ENCODE data around the gene KCNAB3.

Gene KCNAB3

DNA sequence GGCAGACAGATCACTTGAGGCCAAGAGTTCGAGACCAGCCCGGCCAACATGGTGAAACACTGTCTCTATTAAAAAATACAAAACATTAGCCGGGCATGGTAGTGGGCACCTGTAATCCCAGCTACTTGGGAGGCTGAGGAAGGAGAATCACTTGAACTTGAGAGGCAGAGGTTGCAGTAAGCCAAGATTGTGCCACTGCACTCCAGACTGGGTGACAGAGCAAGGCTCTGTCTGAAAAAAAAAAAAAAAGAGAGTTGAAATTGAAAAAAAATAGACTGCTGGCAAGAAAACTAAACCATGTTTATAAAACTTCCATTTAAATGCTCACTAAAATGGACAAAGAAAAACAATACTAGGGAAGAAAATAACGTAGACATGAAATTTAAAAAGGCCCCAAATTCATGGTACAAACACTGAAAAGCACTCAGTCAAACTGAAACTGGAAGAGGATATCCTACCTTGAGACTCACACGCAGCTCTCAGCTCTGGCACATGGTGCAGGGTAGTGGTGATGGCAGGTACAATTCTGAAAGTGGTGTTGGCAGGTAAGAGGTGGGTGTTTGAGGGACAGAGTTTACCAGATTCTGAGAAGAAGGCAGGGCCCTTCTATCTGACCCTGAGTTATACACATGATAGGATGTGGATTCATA lies 21.6 kb upstream of the KCNAB3 start:
- Mint-ChIP-seq H3K27ac (no peak overlapping the region), H3K4me1 (ENCODE audit: low read depth) (peaks cover 15% of the 10 kb centered on the region), H3K27me3 (no peaks in the 10 kb centered on the region), H3K36me3 (ENCODE audit: low read depth) (peaks cover 42% of the 10 kb centered on the region), H3K9me3 (no peaks in the 10 kb centered on the region), H3K4me3 (no peak overlapping the region)
- intact Hi-C loops (cut with micrococcal nuclease) = no loop called here

DNA sequence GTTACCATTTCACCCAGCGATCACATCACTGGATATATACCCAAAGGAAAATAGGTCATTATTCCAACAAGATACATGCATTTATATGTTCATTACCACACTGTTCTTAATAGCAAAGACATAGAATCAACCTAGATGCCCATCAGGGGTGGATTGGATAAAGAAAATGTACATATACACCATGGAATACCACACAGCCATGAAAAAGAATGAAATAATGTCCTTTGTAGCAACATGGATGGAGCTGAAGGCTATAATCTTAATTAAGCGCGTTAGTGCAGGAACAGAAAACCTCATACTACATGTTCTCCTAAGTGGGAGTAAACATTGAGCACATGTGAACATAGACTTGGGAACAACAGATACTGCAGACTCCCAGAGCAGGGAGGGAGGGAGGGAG lies 20.9 kb upstream of the KCNAB3 start:
- Mint-ChIP-seq H3K9me3 (no peaks in the 10 kb centered on the region), H3K27ac (no peak overlapping the region), H3K4me3 (no peak overlapping the region), H3K4me1 (ENCODE audit: low read depth) (peaks cover 10% of the 10 kb centered on the region), H3K27me3 (no peaks in the 10 kb centered on the region), H3K36me3 (ENCODE audit: low read depth) (peaks cover 48% of the 10 kb centered on the region)
- intact Hi-C loops (cut with micrococcal nuclease) = no loop called here

DNA sequence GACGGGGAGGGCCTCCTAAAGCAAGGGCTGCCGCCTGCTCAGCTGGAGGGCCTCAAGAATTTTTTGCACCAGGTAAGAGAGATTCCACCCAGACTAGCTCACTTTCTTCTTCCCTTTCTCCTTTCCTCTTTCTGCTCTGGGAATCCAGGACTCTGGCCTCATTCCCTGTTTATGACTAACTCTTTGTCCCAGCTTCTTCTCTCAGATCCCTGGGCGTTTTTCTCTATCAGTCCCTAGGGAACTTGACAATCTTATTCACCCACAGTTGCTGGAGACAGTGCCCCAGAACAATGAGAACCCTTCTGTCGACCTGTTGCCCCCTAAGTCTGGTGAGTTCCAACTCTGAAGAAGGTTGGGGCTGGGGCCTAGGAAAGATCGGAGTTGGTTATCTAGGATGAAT lies 18.0 kb upstream of the KCNAB3 start:
- H3K9me3 Mint-ChIP-seq = no peaks in the 10 kb centered on the region
- no peaks in the 10 kb centered on the region for H3K27me3 Mint-ChIP-seq
- H3K4me1 Mint-ChIP-seq (ENCODE audit: low read depth) = peaks cover 13% of the 10 kb centered on the region
- intact Hi-C loops (cut with micrococcal nuclease) = no loop called here
- H3K4me3 Mint-ChIP-seq = no peak overlapping the region
- H3K27ac Mint-ChIP-seq = no peak overlapping the region
- peaks cover 76% of the 10 kb centered on the region for H3K36me3 Mint-ChIP-seq (ENCODE audit: low read depth)

DNA sequence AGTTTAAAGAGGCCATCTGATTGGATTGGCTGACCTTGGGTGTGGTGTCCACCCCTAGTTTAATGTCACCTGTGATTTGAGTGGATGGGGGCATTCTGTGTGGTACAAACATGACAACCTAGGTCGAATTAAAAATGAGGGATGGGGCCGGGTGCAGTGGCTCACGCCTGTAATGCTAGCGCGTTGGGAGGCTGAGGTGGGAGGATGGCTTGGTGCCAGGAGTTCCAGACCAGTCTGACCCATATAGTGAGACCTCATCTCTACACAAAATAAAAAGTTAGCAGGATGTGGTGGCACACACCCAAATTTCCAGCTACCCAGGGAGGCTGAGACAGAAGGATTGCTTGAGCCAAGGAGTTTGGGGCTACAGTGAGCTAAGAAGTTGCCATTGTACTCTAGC lies 16.8 kb upstream of the KCNAB3 start:
- Mint-ChIP-seq H3K4me1 (ENCODE audit: low read depth) (peaks cover 10% of the 10 kb centered on the region), H3K36me3 (ENCODE audit: low read depth) (peaks cover 85% of the 10 kb centered on the region), H3K27ac (no peak overlapping the region), H3K27me3 (no peaks in the 10 kb centered on the region), H3K4me3 (no peak overlapping the region), H3K9me3 (no peaks in the 10 kb centered on the region)
- intact Hi-C loops (cut with micrococcal nuclease) = no loop called here

DNA sequence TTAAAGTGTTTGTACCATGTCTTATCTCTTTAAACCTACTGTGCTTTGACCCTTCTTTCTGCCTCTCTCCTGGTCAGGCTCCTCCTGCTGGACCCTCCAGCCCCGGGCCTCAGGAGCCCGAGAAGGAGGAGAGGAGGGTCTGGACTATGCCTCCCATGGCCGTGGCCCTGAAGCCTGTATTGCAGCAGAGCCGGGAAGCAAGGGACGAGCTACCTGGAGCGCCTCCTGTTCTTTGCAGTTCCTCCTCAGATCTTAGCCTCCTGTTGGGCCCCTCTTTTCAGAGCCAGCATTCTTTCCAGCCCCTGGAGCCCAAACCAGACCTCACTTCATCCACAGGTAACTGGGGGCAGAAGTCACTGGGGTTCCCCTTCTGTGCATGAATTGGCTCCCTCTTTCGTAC lies 16.0 kb upstream of the KCNAB3 start:
- H3K4me3 Mint-ChIP-seq = no peak overlapping the region
- no peak overlapping the region for H3K27ac Mint-ChIP-seq
- H3K27me3 Mint-ChIP-seq = no peaks in the 10 kb centered on the region
- intact Hi-C loops (cut with micrococcal nuclease) = no loop called here
- H3K36me3 Mint-ChIP-seq (ENCODE audit: low read depth) = peaks cover 93% of the 10 kb centered on the region
- no peaks in the 10 kb centered on the region for H3K9me3 Mint-ChIP-seq
- peaks cover 7% of the 10 kb centered on the region for H3K4me1 Mint-ChIP-seq (ENCODE audit: low read depth)

DNA sequence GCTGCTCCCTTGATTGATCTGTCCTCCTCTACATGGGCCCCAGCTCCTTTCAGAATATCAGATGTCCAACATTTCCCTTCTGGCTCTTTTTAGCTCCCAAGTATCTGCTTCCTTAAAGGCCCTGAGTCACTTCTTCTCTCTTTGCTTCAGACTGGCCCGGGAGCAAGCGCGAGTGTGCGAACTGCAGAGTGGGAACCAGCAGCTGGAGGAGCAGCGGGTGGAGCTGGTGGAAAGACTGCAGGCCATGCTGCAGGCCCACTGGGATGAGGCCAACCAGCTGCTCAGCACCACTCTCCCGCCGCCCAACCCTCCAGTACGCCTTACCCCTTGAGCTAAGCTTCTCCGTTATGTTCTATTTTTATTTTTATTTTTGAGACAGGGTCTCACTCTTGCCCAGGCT lies 14.7 kb upstream of the KCNAB3 start:
- Mint-ChIP-seq H3K9me3 (no peaks in the 10 kb centered on the region), H3K27ac (no peak overlapping the region), H3K4me1 (ENCODE audit: low read depth) (peaks cover 7% of the 10 kb centered on the region), H3K36me3 (ENCODE audit: low read depth) (peaks cover 95% of the 10 kb centered on the region), H3K27me3 (no peaks in the 10 kb centered on the region), H3K4me3 (no peak overlapping the region)
- intact Hi-C loops (cut with micrococcal nuclease) = no loop called here

DNA sequence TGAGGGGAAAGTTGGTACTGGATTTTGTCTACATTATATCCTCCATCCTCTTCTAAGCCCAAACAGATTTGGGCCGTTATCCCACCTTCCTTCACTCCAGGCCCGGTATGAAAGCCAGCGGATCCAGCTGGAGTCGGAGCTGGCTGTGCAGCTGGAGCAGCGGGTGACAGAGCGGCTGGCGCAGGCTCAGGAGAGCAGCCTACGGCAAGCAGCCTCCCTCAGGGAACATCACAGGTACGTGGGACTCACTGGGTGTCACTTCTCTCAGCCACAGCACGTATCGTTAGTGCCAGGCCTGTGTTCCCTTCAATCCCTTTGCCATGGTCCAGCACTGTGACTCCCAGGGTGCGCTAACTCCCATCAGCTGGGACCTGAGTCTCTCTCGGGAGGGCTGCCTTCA lies 13.6 kb upstream of the KCNAB3 start:
- no peak overlapping the region for H3K4me3 Mint-ChIP-seq
- H3K27me3 Mint-ChIP-seq = no peaks in the 10 kb centered on the region
- no peaks in the 10 kb centered on the region for H3K9me3 Mint-ChIP-seq
- intact Hi-C loops (cut with micrococcal nuclease) = no loop called here
- H3K36me3 Mint-ChIP-seq (ENCODE audit: low read depth) = peaks cover 95% of the 10 kb centered on the region
- peaks cover 7% of the 10 kb centered on the region for H3K4me1 Mint-ChIP-seq (ENCODE audit: low read depth)
- no peak overlapping the region for H3K27ac Mint-ChIP-seq

DNA sequence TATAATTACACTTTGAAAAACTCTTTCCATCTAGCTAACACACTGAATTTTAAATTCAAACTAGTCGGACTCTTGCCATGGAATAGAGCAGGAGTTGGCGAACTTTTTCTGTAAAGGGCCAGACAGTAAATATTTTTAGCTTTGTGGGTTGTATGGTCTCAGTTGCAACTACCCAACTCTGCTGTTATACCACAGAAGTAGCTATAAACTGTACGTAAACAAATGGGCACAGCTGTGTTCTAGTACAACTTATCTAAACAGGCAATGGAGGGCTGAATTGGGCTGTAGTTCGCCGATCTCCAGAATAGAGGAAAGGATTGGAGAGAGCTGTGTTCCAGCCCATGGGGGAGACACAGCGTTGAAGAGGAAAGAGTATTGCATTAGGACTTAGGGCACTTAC lies 11.1 kb upstream of the KCNAB3 start:
- intact Hi-C loops (cut with micrococcal nuclease) = no loop called here

DNA sequence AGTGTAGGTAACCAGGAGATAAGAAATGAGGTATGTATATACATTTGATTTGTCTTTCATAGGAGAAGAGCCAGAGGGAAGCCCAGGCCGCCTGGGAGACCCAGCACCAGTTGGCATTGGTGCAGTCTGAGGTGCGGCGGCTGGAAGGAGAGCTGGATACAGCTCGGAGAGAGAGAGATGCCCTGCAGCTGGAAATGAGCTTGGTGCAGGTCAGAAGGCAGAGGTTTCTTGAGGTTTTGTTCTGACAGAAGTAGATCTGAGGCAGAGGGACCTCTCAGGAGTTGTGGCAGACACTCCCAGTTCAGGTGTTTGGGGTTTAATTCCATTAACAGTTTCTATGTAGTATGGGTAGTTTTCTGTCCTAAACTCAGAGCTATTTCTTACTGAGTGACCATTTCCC lies 10.4 kb upstream of the KCNAB3 start:
- Mint-ChIP-seq H3K36me3 (ENCODE audit: low read depth) (peaks cover 93% of the 10 kb centered on the region), H3K9me3 (no peaks in the 10 kb centered on the region), H3K27ac (no peak overlapping the region), H3K27me3 (no peaks in the 10 kb centered on the region), H3K4me1 (ENCODE audit: low read depth) (peaks cover 13% of the 10 kb centered on the region), H3K4me3 (no peak overlapping the region)
- intact Hi-C loops (cut with micrococcal nuclease) = no loop called here

More for the DNA sequence above, 11.1 kb upstream of the KCNAB3 start:
- no peaks in the 10 kb centered on the region for H3K27me3 Mint-ChIP-seq
- peaks cover 7% of the 10 kb centered on the region for H3K4me1 Mint-ChIP-seq (ENCODE audit: low read depth)
- H3K9me3 Mint-ChIP-seq = no peaks in the 10 kb centered on the region
- peaks cover 92% of the 10 kb centered on the region for H3K36me3 Mint-ChIP-seq (ENCODE audit: low read depth)
- no peak overlapping the region for H3K4me3 Mint-ChIP-seq
- no peak overlapping the region for H3K27ac Mint-ChIP-seq

DNA sequence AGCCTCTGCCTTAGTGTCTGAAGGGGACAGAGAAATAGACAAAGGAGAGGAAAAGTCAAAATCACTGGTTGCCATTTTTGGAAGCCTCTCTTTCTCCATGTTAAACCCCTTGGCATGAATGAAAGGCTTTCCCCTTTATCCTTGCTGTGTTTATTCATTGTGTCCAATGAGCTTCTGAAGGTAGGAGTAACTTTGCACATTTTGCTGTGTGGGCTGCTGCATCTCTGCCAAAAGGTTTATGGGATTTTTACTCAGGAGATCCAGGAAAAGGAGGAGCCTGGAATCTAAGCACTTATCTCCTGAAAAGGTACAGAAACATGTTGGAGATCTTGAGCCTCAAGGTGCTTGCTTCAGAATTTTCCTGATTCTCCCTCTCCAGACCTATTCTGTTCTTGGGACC lies 6.2 kb upstream of the KCNAB3 start:
- Mint-ChIP-seq H3K36me3 (ENCODE audit: low read depth) (peaks cover 79% of the 10 kb centered on the region), H3K9me3 (no peaks in the 10 kb centered on the region), H3K27ac (no peak overlapping the region), H3K4me1 (ENCODE audit: low read depth) (peaks cover 38% of the 10 kb centered on the region), H3K27me3 (no peaks in the 10 kb centered on the region), H3K4me3 (no peak overlapping the region)
- intact Hi-C loops (cut with micrococcal nuclease) = no loop called here

DNA sequence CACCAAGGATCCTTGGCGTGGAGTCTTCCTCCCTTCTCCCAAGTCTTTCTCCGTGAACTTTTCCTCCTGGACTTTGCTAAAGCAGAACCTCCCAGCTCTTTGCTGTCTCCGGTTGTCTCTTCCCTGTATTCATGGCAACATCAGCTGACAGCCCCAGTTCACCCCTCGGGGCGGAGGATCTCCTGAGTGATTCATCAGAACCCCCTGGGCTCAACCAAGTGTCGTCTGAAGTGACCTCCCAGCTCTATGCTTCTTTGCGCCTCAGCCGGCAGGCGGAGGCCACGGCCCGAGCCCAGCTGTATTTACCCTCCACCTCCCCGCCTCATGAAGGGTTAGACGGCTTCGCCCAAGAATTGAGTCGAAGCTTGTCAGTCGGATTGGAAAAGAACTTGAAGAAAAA lies 3.3 kb upstream of the KCNAB3 start:
- peaks cover 51% of the 10 kb centered on the region for H3K4me1 Mint-ChIP-seq (ENCODE audit: low read depth)
- peaks cover 75% of the 10 kb centered on the region for H3K36me3 Mint-ChIP-seq (ENCODE audit: low read depth)
- H3K4me3 Mint-ChIP-seq = peak overlapping the region; percentile 91
- intact Hi-C loops (cut with micrococcal nuclease) = loop anchor here (5.0 kb wide), 1 partner anchor 46 kb away; the partner anchor contains the start of gene CHD3
- no peaks in the 10 kb centered on the region for H3K9me3 Mint-ChIP-seq
- H3K27me3 Mint-ChIP-seq = no peaks in the 10 kb centered on the region
- peak overlapping the region; percentile 91 for H3K27ac Mint-ChIP-seq

DNA sequence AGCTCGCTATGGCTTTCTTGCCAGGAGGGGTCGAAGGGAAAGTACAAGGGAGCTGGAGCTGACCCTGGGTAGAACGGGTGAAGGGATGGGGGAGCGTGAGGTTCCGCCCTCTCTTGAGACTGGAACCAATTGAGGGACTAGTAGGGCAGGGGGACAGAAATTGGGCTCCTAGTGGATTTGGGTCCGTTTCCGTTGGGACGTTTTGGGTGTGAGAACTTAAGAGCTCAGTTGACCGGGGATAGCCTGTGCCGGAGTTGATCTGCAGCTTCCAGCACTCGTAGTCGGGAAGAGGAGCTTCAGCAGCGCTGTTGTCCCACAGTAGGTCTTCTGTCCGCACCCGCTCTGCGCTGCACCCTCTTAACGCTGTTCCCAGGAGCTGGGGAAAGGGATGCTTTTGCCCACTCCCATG lies 2.8 kb upstream of the KCNAB3 start:
- Mint-ChIP-seq H3K27me3 (no peaks in the 10 kb centered on the region), H3K4me1 (ENCODE audit: low read depth) (peaks cover 55% of the 10 kb centered on the region), H3K36me3 (ENCODE audit: low read depth) (peaks cover 76% of the 10 kb centered on the region), H3K4me3 (peak overlapping the region; percentile 91), H3K27ac (peak overlapping the region; percentile 91), H3K9me3 (no peaks in the 10 kb centered on the region)
- intact Hi-C loops (cut with micrococcal nuclease) = loop anchor here (5.0 kb wide), 1 partner anchor 45 kb away; the partner anchor contains the start of gene CHD3

DNA sequence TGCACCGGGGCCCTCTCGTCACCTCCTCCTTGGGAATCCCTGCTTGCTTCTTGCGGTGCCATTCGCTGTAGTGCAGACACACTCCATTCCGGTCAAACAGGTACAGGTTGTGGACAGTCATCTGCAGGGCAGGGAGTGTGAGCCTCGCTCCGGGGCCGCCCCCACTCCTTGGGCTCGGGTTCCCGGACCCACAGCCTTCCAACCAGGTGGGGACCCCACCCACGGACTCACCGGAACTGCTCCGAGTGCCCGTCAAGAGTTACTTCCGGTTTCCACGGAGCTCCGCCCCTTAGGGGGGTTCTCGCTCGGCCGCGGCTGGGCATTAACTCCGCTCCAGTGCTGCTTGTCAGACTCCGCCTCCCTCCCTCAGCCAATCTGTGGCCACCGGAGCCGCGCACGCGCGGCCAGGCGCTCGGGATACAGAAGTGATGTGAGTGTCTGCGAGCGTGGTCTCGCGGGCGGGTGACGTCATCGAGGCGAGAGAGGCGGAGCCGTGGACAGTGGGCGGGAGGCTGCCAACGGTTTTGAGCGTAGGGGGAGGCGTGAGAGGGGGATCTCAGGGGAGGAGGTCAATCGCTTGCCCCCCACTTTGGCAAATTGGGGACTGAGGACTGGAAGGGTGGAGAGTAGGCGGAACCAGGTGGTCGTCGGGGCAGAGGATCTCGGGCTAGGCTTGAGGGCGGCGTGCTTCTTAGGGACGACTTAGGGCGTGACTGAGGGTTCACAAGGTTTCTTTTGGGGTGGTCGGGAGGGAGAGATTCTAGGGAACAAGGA lies 2.2 kb upstream of the KCNAB3 start, which contains the start of the genes CNTROB and TRAPPC1:
Gene CNTROB (plus strand): TSS at position 498 of the 774 bp plus-strand sequence. CDS start 874 bp downstream, outside the sequence.
Gene TRAPPC1 (minus strand): TSS at position 238 of the 774 bp plus-strand sequence. CDS start 117 bp downstream, at position 121.
- H3K27ac Mint-ChIP-seq = peak within 1 kb of the TSS; percentile 91
- H3K27me3 Mint-ChIP-seq = no peaks in the 10 kb centered on the region
- H3K36me3 Mint-ChIP-seq (ENCODE audit: low read depth) = peaks cover 72% of the 10 kb centered on the region
- intact Hi-C loops (cut with micrococcal nuclease) = loop anchor here (5.0 kb wide), 1 partner anchor 45 kb away; the partner anchor contains the start of gene CHD3
- H3K9me3 Mint-ChIP-seq = no peaks in the 10 kb centered on the region
- peaks cover 59% of the 10 kb centered on the region for H3K4me1 Mint-ChIP-seq (ENCODE audit: low read depth)
- peak within 1 kb of the TSS; percentile 91 for H3K4me3 Mint-ChIP-seq

Data from dendritic cell treated with granulocyte-macrophage colony-stimulating factor and Interleukin-4, amounts not matched to agents 40 ng/mL and 50 ng/mL, for 4 days (primary cell).